ENCODE measurements around the gene RAB28.
"Not testable (repeated sequence)": the region's sequence is repeated elsewhere in the genome, so short reads cannot be mapped to it uniquely, and the experiment has no call there.

RAB28 gene

DNA sequence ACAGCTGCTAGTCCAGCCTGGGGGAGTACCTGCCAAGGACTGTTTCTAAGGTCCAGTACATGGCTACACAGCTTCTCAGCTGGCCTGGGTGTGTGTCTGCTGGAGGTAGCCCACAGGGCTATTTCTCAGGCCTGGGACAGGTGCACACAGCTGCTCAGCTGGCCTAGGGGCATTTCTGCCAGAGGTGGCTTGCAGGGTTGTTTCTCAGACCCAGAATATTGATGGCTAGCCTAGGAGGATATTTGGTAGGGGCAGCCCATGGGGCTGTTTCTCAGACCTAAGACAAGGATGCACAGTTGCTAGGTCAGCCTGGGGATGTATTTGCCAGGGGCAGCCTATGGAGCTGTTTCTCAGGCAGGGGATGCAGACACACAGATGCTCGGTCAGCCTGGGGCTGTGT lies 29.4 kb downstream of the RAB28 start:
- in situ Hi-C loops (cut with HindIII; ENCODE audit: low sequenced_read_pairs) = no loop called here

DNA sequence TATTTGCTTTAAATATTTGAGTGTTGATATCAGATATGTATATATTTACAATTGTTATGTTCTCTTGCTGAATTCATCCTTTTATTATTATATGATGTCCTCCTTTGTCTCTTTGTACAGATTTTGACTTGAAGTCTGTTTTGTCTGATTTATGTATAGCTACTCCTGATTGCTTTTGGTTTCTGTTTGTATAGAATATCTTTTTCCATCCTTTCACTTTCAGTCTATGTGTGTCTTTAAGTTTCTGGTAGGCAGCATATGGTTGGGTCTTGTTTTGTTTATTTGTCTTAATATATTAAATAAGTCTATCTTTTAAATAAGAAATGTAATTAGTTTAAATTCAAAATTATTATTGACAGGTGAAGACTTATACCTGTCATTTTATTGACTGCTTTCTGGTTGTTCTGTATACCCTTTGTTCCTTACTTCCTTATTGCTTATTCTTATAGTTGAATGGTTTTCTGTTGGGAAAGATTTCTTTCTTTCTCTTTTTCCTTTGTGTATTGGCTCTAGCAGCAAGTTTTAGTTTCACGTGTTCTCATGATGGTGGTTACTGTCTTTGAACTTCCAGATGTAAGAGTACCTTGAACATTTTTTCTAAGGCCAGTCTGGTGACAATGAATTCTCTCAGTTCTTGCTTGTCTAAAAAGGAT lies 31.1 kb downstream of the RAB28 start:
- in situ Hi-C loops (cut with HindIII; ENCODE audit: low sequenced_read_pairs) = no loop called here

DNA sequence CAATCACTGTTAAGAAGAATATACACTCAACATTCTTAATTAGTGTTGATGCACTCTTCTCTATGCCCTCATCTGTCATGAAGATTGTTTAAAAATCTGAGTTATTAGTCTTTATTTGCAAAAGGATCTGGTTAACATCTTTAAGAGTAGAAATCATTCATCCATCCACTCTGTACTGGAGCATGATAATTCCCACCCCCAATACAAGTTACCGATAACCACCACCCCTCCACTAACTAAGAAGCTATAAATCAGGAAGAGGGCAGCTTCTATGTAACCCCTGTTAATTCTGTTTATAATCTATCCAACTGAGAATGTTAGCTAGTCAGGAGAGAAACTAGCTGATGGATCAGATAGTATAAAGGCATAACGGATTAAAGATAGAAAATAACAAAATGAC lies 34.5 kb downstream of the RAB28 start:
- in situ Hi-C loops (cut with HindIII; ENCODE audit: low sequenced_read_pairs) = no loop called here

DNA sequence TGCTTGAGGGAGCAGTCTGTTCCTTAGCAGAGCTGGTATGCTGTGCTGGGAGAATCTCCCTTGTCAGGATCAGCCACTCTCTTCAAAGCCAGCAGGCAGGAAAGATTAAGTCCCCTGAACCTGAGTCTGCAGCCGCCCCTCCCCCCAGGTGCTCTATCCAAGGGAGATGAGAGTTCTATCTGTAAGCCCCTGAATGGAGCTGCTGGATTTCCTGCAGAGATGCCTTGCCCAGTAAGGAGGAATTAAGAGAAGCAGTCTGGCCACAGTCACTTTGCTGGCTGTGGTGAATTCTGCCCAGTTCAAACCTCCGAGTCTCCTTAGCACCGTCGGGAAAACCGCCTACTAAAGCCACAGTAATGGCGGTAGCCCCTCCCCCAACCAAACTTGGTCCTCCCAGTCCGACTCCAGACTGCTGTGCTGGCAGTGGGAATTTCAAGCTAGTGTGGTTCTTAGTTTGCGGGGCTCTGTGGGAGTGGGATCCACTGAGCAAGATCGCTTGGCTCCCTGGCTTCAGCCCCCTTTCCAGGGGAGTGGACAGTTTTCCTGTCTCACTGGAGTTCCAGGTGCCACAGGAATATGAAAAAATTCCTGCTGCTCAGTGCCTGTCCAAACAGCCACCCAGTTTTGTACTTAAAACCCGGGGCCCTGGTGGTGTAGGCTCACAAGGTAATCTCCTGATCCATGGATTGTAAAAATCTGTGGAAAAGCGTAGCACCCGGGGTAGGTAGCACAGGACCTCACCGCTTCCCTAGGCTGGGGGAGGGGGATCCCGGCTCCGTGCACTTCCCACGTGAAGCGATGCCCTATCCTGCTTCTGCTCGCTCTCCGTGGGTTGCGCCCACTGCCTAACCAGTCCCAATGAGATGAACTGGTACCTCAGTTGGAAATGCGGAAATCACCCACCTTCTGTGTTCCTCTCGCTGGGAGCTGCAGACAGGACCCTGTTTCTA lies 38.0 kb downstream of the RAB28 start:
- in situ Hi-C loops (cut with HindIII; ENCODE audit: low sequenced_read_pairs) = no loop called here

DNA sequence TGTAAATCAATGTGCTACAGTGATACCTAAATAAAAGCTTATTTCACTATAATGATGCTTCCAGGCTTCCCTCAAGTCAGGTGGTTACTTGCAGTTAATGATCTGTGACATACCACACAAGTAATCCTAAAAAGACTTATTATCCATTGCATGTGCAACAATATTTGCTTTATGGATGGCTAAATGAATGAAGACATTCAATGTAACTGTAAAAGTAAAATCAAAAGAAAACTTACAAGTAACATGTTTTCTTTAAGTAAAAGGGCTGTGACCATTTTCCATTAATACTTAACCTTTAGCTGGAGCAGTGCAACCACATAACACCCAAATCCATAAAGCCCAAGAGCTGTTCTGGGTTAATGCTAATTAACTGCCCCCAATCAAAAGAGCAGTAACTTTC lies 42.6 kb downstream of the RAB28 start:
- in situ Hi-C loops (cut with HindIII; ENCODE audit: low sequenced_read_pairs) = no loop called here

DNA sequence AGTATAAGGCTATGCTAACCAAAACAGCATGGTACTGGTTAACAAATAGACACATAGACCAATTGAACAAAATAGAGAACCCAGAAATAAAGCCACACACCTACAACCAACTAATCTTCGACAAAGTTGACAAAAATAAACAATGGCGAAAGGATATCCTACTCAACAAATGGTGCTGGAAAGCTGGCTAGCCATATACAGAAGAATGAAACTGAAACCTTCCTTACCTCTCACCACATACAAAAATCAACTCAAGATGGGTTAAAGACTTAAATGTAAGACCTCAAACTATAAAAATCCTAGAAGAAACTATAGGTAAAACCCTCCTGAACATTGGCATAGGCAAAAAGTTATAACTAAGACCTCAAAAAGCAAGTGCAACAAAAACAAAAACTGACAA lies 47.2 kb downstream of the RAB28 start:
- in situ Hi-C loops (cut with HindIII; ENCODE audit: low sequenced_read_pairs) = no loop called here

DNA sequence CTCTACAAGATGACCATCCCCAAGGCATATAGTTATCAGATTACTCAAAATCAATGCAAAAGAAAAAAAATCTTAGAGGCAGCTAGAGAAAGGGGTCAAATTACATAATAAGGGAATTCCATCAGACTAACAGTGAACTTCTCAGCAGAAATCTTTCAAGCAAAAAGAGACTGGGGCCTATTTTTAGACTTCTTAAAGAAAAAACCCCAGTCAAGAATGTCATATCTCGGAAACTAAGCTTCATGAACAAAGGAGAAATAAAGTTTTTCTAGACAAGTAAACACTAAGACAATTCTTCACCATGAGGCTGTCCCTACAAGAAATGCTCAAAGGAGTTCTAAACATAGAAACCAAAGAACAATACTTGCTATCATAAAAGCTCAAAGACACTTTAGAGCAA lies 51.7 kb downstream of the RAB28 start:
- in situ Hi-C loops (cut with HindIII; ENCODE audit: low sequenced_read_pairs) = no loop called here

DNA sequence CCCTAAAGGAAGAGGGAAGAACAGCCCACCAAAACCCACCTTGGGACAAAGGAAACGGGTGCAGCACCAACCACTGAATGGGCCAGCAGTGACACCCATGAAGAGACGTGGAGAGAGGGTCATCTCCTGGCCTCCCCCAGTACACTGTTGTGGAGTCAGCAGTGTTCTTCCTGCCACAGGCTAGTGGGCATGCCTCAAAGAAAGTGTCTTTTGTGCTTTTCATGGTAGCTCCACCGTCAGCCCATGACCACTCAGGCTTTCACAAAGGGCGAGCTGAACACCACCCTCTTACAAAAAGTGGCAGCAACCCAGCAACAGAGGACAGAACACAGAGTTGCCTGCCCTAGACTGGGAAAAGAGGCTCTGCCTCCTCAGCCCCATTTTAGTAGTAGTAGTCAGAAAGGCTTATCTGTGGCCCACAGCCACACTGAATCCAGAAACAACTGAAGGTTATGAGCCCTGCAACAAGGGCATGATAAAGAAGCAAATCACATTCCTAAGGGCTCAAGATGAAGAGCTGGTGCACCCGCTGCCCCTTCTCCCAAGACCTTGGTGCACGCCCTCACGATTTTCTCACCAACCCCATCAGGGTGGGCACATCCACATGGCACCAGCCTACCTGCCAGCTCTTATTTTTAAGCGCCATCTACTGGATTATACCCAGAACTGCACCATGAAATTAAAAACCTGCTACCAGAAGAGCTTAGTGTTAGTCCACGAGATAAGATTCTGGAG lies 53.1 kb downstream of the RAB28 start:
- in situ Hi-C loops (cut with HindIII; ENCODE audit: low sequenced_read_pairs) = no loop called here

DNA sequence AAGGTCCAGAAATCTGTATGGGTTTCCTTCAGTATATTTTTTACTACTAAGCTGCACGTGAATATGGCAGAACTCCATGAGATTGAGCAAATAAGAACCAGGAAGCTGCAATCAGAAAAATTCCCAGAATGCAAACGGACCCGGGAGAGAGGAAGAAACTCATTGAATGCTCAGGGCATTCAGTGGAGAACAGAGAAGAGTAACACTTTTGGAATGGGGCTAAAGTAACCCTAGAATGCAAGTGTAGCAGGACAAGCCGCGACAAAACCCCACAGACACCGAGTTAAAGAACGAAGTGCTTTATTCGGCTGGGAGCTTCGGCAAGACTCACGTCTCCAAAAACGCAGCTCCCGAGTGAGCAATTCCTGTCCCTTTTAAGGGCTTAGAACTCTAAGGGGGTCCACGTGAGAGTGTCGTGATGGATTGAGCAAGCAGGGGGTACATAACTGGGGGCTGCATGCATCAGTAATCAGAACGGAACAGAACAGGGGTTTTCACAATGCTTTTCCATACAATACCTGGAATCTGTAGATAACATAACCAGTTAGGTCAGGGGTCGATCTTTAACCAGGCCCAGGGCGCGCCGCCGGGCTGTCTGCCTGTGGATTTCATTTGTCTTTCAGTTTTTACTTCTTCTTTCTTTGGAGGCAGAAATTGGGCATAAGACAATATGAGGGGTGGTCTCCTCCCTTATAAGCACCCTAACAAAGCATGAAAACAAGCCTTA lies 56.4 kb downstream of the RAB28 start:
- in situ Hi-C loops (cut with HindIII; ENCODE audit: low sequenced_read_pairs) = no loop called here

DNA sequence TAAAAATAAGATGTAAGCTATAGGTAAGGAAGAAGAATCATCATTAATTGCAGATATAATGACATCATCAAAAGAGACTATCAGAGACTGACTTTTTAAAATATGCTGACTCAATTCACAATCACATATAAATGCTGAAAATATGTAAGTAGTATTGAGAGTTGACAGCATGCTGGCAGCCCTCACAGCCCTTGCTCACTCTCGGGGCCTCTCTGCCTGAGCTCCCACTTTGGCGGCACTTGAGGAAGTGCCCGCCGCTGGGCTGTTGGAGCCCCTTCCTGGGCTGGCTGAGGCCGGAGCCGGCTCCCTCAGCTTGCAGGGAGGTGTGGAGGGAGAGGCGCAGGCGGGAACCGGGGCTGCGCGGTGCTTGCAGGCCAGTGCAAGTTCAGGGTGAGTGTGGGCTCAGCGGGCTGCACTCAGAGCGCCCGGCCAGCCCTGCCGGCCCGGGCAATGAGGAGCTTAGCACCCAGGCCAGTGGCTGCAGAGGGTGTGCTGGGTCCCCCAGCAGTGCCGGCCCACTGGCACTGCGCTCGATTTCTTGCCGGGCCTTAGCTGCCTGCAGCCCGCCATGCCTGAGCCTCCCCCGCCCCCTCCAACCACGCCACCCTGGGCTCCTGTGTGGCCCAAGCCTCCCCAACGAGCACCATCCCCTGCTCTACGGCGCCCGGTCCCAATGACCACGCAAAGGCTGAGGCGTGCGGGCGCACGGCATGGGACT lies 68.9 kb downstream of the RAB28 start:
- in situ Hi-C loops (cut with HindIII; ENCODE audit: low sequenced_read_pairs) = no loop called here

DNA sequence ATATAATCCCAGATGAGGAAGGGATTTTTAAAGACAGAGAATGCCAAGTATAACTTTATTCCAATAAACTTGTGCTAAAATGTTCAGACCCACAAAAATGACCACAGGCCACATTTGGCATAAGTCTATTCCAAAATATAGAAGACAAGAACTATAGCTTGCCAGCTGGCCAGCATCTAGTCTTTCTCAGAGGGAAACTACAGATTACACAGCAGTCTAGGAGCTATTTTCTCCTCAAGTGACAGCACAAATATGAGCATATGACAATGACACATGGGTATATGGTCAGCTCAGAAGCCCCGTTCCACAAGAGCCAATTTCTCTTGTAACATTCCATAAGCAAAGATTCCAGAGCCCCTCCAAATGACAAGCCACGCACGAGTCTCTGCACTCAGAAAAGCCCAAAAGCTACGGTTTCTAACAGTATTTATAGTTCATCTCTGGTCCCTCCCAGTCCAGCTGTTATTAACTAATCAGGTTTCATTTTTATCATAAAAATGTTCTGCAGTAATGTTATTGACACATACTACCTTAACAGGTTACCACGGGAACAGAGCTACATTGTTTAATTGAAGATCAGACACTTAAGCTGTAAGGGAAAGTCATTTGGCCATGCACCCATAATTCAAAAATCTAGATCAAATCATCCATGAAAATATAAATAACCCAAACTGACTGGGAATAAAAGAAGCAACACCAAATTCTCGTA lies 70.3 kb downstream of the RAB28 start:
- in situ Hi-C loops (cut with HindIII; ENCODE audit: low sequenced_read_pairs) = no loop called here

DNA sequence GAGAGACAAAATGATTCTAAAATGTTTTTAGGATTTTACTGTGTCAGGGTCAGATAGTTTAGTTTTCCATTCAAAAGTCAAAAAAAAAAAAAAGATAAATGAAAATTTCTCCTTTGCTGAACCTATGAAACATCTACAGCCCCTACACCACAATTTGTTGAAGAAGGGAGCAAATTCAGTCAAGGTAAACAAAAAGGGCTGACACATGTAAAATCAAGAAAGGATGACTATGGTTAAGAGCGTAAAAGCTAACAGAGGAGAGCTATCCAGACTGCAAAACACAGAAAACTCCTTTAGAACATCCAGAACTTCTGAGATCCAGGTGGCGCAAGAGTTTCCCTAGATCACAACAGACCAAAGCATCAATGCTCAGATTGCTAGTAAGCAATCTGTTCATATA lies 72.2 kb downstream of the RAB28 start:
- in situ Hi-C loops (cut with HindIII; ENCODE audit: low sequenced_read_pairs) = no loop called here

DNA sequence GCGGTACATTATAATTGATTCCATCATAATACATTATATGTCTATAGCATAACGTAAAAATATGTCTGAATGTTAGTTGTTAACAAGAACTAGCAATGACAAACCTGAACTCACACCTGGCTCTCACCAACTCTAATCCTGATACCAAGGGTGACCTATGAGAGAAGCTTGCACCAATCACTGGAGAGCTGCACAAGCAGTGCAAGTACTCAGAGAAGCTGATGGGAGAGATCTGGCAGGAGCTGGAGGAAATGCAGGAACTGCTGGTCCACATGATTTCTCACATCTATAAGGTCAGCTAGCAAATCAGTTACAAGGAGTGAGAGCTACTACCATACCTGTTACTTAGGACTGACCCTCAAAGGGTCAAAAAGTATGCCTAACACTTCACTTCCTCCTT lies 74.8 kb downstream of the RAB28 start:
- in situ Hi-C loops (cut with HindIII; ENCODE audit: low sequenced_read_pairs) = no loop called here

DNA sequence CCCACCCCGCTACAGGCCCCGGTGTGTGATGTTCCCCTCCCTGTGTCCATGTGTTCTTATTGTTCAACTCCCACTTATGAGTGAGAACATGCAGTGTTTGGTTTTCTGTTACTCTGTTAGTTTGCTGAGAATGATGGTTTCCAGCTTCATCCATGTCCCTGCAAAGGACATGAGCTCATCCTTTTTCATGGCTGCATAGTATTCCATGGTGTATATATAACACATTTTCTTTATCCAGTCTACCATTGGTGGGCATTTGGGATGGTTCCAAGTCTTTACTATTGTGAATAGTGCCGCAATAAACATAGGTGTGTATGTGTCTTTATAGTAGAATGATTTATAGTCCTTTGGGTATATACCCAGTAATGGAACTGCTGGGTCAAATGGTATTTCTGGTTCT lies 78.0 kb downstream of the RAB28 start:
- in situ Hi-C loops (cut with HindIII; ENCODE audit: low sequenced_read_pairs) = not testable (repeated sequence)

DNA sequence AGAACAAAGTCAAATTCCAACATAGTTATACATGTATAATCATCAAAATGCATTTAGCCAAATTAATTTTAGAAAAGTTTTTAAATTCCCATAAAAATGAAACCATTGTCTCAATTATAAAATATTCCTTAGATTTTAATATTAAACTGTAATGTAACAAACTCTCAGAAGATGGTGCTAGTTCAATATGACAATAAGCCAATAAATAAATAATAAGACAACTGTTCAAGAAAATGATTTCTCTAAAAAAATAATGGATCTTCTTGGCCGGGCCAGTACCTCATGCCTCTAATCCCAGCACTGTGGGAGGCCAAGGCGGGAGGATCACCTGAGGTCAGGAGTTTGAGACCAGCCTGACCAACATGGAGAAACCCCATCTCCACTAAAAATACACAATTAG lies 80.3 kb downstream of the RAB28 start:
- in situ Hi-C loops (cut with HindIII; ENCODE audit: low sequenced_read_pairs) = no loop called here

DNA sequence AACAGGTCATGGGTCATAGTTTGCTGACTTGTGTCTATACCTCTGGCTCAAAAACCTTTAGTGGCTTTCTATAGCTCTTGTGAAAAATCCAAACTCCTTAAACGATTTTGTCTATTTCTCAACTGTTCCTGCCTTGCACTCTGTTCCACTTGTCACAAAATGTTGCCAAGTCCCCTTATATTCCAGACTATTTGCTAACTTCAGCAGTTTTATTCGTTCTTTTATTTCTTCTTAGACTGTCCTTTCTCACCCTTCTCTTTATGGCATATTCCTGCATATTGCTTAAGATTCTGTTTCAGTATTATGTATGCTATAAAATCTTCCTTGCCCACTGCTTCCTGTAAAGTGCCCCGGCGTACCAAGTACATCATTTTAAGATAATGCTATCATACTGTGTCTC lies 80.8 kb downstream of the RAB28 start:
- in situ Hi-C loops (cut with HindIII; ENCODE audit: low sequenced_read_pairs) = no loop called here

DNA sequence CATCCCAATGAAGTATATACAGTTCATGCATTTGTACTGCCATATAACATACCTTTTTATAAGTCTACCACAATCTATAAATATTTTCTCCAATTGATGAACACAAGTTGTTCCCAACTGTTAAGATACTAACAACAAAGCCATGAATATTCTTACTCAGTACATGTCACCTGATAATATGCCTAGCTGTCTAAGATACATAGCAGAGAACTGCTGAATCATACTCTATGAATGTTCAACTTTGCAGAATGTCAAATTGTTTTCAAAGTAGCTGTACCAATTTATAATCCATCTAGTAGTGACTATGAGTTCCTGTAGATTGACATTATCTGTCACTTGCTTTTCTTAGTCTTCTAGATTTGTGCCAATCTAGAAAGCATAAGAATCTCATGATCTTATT lies 84.9 kb downstream of the RAB28 start:
- in situ Hi-C loops (cut with HindIII; ENCODE audit: low sequenced_read_pairs) = no loop called here

DNA sequence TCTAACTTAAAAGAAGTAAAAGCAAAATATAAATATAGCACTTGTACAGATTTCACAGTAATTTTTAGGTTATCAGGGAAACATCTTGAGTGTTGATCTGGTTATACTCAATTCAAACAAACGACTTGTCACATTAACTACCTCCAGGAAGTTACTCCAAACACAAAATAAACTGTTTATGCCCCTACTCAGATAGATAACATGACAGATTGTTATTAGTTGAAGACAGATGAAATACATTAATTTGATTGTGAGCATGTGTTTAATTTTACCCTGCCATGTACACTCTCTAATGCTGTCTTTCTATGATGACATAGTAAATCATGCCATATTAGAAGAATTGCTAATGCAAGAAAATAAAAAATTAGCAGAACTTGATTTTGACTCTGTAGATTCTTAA lies 88.0 kb downstream of the RAB28 start:
- in situ Hi-C loops (cut with HindIII; ENCODE audit: low sequenced_read_pairs) = no loop called here

DNA sequence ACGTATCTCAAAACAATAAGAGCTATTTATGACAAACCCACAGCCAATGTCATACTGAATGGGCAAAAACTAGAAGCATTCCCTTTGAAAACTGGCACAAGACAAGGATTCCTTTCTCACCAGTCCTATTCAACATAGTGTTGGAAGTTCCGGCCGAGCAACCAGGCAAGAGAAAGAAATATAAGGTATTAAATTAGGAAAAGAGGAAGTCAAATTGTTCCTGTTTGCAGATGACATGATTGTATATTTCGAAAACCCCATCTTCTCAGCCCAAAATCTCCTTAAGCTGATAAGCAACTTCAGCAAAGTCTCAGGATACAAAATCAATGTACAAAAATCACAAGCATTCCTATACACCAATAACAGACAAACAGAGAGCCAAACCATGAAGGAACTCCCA lies 94.2 kb downstream of the RAB28 start:
- in situ Hi-C loops (cut with HindIII; ENCODE audit: low sequenced_read_pairs) = not testable (repeated sequence)
